Liver (tissue), 3 donors: ENCODE measurements around the gene GSK3B.

ENCODE experiments used
- GABPA ChIP-seq, 2 donors: IDR thresholded peaks in 1 of 2; conservative IDR thresholded peaks in 1 of 2; 2 replicates each; pipeline ENCODE4 v1.6.1; 2016; ENCODE audit warnings: antibody characterized with exemption in 2 of 2, mild to moderate bottlenecking in 1 of 2, moderate library complexity in 1 of 2
- YY1 ChIP-seq: IDR thresholded peaks from 2 replicates; pipeline ENCODE4 v1.6.1; 2016; ENCODE audit warnings: antibody characterized with exemption, mild to moderate bottlenecking
- TF ChIP-seq, protein P1 (sequence below): fragments of 150-350 bp; IDR thresholded peaks from 2 replicates; pipeline ENCODE4 v1.5.1; 2017; ENCODE audit warnings: improper control_type of control experiment, low read depth, low read length; ENCODE audit not compliant: missing input control
- donor health status: healthy.
- donor health status: healthy.

GRCh38 chr3:120027226-120027625 lies 67.0 kb downstream of the GSK3B start:
- TF ChIP-seq YY1: no peak
- TF ChIP-seq, protein P1, sequence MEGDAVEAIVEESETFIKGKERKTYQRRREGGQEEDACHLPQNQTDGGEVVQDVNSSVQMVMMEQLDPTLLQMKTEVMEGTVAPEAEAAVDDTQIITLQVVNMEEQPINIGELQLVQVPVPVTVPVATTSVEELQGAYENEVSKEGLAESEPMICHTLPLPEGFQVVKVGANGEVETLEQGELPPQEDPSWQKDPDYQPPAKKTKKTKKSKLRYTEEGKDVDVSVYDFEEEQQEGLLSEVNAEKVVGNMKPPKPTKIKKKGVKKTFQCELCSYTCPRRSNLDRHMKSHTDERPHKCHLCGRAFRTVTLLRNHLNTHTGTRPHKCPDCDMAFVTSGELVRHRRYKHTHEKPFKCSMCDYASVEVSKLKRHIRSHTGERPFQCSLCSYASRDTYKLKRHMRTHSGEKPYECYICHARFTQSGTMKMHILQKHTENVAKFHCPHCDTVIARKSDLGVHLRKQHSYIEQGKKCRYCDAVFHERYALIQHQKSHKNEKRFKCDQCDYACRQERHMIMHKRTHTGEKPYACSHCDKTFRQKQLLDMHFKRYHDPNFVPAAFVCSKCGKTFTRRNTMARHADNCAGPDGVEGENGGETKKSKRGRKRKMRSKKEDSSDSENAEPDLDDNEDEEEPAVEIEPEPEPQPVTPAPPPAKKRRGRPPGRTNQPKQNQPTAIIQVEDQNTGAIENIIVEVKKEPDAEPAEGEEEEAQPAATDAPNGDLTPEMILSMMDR: no peak
- no peak for TF ChIP-seq GABPA (IDR thresholded peaks at IDR 0.05 in 1 of 2, conservative IDR thresholded peaks at IDR 0.05 in 1 of 2)
